ENCODE data around the gene CD93.

CD93 gene

GRCh38 chr20:23112595-23112994 is 26.5 kb upstream of the CD93 start:
- TF ChIP-seq, protein P1, sequence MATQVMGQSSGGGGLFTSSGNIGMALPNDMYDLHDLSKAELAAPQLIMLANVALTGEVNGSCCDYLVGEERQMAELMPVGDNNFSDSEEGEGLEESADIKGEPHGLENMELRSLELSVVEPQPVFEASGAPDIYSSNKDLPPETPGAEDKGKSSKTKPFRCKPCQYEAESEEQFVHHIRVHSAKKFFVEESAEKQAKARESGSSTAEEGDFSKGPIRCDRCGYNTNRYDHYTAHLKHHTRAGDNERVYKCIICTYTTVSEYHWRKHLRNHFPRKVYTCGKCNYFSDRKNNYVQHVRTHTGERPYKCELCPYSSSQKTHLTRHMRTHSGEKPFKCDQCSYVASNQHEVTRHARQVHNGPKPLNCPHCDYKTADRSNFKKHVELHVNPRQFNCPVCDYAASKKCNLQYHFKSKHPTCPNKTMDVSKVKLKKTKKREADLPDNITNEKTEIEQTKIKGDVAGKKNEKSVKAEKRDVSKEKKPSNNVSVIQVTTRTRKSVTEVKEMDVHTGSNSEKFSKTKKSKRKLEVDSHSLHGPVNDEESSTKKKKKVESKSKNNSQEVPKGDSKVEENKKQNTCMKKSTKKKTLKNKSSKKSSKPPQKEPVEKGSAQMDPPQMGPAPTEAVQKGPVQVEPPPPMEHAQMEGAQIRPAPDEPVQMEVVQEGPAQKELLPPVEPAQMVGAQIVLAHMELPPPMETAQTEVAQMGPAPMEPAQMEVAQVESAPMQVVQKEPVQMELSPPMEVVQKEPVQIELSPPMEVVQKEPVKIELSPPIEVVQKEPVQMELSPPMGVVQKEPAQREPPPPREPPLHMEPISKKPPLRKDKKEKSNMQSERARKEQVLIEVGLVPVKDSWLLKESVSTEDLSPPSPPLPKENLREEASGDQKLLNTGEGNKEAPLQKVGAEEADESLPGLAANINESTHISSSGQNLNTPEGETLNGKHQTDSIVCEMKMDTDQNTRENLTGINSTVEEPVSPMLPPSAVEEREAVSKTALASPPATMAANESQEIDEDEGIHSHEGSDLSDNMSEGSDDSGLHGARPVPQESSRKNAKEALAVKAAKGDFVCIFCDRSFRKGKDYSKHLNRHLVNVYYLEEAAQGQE (IDR thresholded peaks at IDR 0.05; ENCODE audit: insufficient read depth in 1 of 2, low read depth in 2 of 2, low read length in 2 of 2): no peak
- no peak for TF ChIP-seq TAF1 (IDR thresholded peaks at IDR 0.05; ENCODE audit: borderline replicate concordance, insufficient read depth, low read length)
- TF ChIP-seq POLR2AphosphoS5 (IDR thresholded peaks at IDR 0.05; ENCODE audit: low read depth, low read length): no peak
- no peak for TF ChIP-seq SIN3A (IDR thresholded peaks at IDR 0.05; ENCODE audit: borderline replicate concordance, insufficient read depth, low read length)
- no peak for TF ChIP-seq FOXP2 (optimal IDR thresholded peaks at IDR 0.05; ENCODE audit: borderline replicate concordance, extremely low read depth, extremely low read length, insufficient read depth)

- TF ChIP-seq TAF1 (IDR thresholded peaks at IDR 0.05; ENCODE audit: borderline replicate concordance, insufficient read depth, low read length) (no peak), POLR2AphosphoS5 (IDR thresholded peaks at IDR 0.05; ENCODE audit: low read depth, low read length) (no peak), SIN3A (IDR thresholded peaks at IDR 0.05; ENCODE audit: borderline replicate concordance, insufficient read depth, low read length) (no peak), FOXP2 (optimal IDR thresholded peaks at IDR 0.05; ENCODE audit: borderline replicate concordance, extremely low read depth, extremely low read length, insufficient read depth) (no peak)
- TF ChIP-seq, protein P1 (IDR thresholded peaks at IDR 0.05; ENCODE audit: insufficient read depth in 1 of 2, low read depth in 2 of 2, low read length in 2 of 2): no peak
Observed at GRCh38 chr20:23111944-23112342, 25.8 kb upstream of the CD93 start.

DNA sequence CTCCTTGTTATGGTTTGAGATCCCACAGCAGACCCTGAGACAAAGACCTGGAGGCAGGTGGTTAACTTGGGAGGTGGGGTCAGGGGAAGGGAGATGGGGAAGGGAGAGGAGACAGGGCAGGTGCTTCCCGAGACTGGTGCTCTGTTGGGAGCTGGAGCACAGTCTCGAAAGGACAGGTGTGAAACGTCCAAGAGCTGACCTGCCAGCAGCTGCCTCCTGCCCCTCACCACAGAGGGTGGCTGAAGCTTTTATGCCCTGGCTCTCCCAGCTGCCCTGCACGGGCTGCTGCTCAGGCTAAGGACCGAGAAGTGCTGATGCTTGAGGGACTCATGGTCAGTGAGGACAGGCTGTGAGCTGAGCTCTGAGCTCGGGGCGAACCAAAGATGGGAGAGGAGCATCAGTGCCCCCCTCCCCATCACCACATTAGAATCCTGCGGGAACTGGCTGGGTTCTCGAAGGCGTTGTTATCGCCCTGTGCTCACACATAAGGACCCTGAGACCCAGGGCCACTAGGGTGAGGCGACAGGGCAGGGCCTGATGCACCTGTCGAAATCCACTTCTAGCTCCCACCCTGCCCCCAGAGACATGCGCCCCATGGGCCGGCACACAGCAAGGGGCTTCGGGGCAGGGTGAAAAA is 25.3 kb upstream of the CD93 start:
- TF ChIP-seq, protein P1 (IDR thresholded peaks at IDR 0.05; ENCODE audit: insufficient read depth in 1 of 2, low read depth in 2 of 2, low read length in 2 of 2): no peak
- TF ChIP-seq FOXP2 (optimal IDR thresholded peaks at IDR 0.05; ENCODE audit: borderline replicate concordance, extremely low read depth, extremely low read length, insufficient read depth) (no peak), POLR2AphosphoS5 (IDR thresholded peaks at IDR 0.05; ENCODE audit: low read depth, low read length) (no peak), TAF1 (IDR thresholded peaks at IDR 0.05; ENCODE audit: borderline replicate concordance, insufficient read depth, low read length) (no peak), SIN3A (IDR thresholded peaks at IDR 0.05; ENCODE audit: borderline replicate concordance, insufficient read depth, low read length) (no peak)

DNA sequence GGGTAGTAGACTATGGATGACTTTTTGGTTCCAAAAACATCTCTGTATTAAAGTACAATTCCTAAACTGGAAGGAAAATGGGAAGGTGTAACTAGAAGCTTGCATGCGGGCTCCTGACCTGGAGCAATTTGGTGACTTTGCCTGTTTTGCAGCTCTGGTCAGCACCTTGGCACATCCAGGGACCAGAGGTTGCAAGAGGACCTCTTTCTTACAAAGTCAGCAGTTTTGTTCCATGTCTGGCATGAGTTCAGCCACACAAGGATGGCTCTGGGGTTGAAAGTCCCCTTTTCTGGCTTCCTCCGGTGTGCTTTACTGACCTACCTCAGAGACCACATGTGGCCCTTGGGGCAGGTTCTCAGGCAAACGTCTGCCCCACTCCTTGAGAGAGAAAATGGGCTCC is 22.7 kb upstream of the CD93 start:
- TF ChIP-seq FOXP2 (optimal IDR thresholded peaks at IDR 0.05; ENCODE audit: borderline replicate concordance, extremely low read depth, extremely low read length, insufficient read depth) (no peak), POLR2AphosphoS5 (IDR thresholded peaks at IDR 0.05; ENCODE audit: low read depth, low read length) (no peak), TAF1 (IDR thresholded peaks at IDR 0.05; ENCODE audit: borderline replicate concordance, insufficient read depth, low read length) (no peak)

DNA sequence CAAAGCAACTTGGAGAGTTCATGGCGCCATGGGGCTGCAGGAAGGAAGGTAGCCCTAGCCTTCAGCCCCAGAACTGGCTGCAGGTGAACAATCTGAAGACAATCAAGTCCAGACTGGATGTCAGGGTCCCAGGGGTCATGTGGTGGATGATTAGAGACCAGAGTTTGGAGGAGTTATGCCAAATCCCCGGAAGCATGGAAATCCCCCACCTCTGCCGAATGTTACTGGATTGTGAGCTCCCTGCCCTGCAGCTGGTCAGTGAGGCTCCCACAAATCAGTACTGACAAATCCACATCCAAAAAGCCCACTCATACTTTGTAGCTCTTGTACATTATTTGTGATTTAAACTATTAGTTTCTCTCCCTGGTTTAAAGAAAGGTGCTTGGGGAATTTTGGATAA is 21.3 kb upstream of the CD93 start:
- no peak for TF ChIP-seq POLR2AphosphoS5 (IDR thresholded peaks at IDR 0.05; ENCODE audit: low read depth, low read length)
- TF ChIP-seq FOXP2 (optimal IDR thresholded peaks at IDR 0.05; ENCODE audit: borderline replicate concordance, extremely low read depth, extremely low read length, insufficient read depth): no peak
- no peak for TF ChIP-seq SIN3A (IDR thresholded peaks at IDR 0.05; ENCODE audit: borderline replicate concordance, insufficient read depth, low read length)
- TF ChIP-seq, protein P1 (IDR thresholded peaks at IDR 0.05; ENCODE audit: insufficient read depth in 1 of 2, low read depth in 2 of 2, low read length in 2 of 2): no peak
- TF ChIP-seq TAF1 (IDR thresholded peaks at IDR 0.05; ENCODE audit: borderline replicate concordance, insufficient read depth, low read length): no peak
